H1 (cell line): ENCODE results near the gene NEK2. TPM values are rescaled to one million over a fixed set of nuclear protein-coding genes. Genes with fewer than 3 reads are reported as not detected.

Source experiments
- CTBP2 ChIP-seq: IDR thresholded peaks from 2 replicates; pipeline ENCODE4 v1.7.0; 2011; ENCODE audit warnings: borderline replicate concordance, mild to moderate bottlenecking, moderate library complexity, mixed read lengths, low read length; ENCODE audit not compliant: insufficient read depth, insufficient read length
- CTCF ChIP-seq, 3 experiments: IDR thresholded peaks; 1 replicate in 2 of 3; 2 replicates in 1 of 3; pipeline versions ENCODE4 v1.5.1 to v1.6.1; 2011; ENCODE audit warnings: low read length in 3 of 3, mild to moderate bottlenecking in 3 of 3, inconsistent platforms in 2 of 3, low read depth in 1 of 3, moderate library complexity in 1 of 3; ENCODE audit not compliant: insufficient read depth in 1 of 3; ENCODE audit errors: control extremely low read depth in 1 of 3
- EP300 ChIP-seq, 2 experiments: IDR thresholded peaks; 1 replicate in 1 of 2; 2 replicates in 1 of 2; pipeline ENCODE4 v1.6.1; 2011 to 2012; ENCODE audit warnings: low read depth in 2 of 2, low read length in 2 of 2, mild to moderate bottlenecking in 2 of 2, borderline replicate concordance in 1 of 2, inconsistent platforms in 1 of 2, moderate library complexity in 1 of 2
- RAD21 ChIP-seq, 2 experiments: IDR thresholded peaks in 1 of 2; conservative IDR thresholded peaks in 1 of 2; 2 replicates each; pipeline ENCODE4 v1.6.1; 2011; ENCODE audit warnings: low read depth in 2 of 2, low read length in 2 of 2, improper control_type of control experiment in 1 of 2, inconsistent platforms in 1 of 2, mild to moderate bottlenecking in 1 of 2, moderate library complexity in 1 of 2
- polyA plus RNA-seq, 7 experiments: library from polyadenylated mRNA; depleted of rRNA in 3 of 7; stranded (reverse) in 5 of 7; unstranded in 2 of 7; fragments of >200 nt in 5 of 7; fragments of 200-250 nt in 2 of 7; gene quantifications; 1 replicate in 5 of 7; 2 replicates in 1 of 7; 4 replicates in 1 of 7; pipeline versions ENCODE4 v1.2.1 to v1.2.3, GENCODE V29; 2011 to 2013; ENCODE audit warnings: missing spikeins in 2 of 7, mixed read lengths in 2 of 7
- total RNA-seq: library from RNA; stranded (reverse); fragmentation: NEBNext Ultra II Directional; extraction: Animal tissue kit (Norgen Biotek cat#: 25700); gene quantifications from 2 replicates; pipeline ENCODE4 v1.2.1, GENCODE V29; 2021
- TF ChIP-seq, protein P1 (sequence below): fragments of 300-600 bp; sonication (generic); IDR thresholded peaks from 2 replicates; pipeline ENCODE4 v1.7.1; 2012; ENCODE audit warnings: low read length, moderate library complexity, mild to moderate bottlenecking, inconsistent platforms; ENCODE audit not compliant: insufficient replicate concordance

Gene NEK2
- total and polyA plus RNA-seq, 2 of the 8 experiments (the other 6 are each of a cell fraction or from before 2014, with no cell fraction given), result 8.4 to 22.9 TPM

- TF ChIP-seq RAD21 (IDR thresholded peaks at IDR 0.05 in 1 of 2, conservative IDR thresholded peaks at IDR 0.05 in 1 of 2; ENCODE audit: low read depth in 2 of 2, low read length in 2 of 2) (peak; percentile 97 to 99), CTCF (IDR thresholded peaks at IDR 0.05; ENCODE audit: control extremely low read depth in 1 of 3, insufficient read depth in 1 of 3, low read depth in 1 of 3, low read length in 3 of 3) (peak; percentile 88 to 95 (median 90)), EP300 (IDR thresholded peaks at IDR 0.05; ENCODE audit: borderline replicate concordance in 1 of 2, low read depth in 2 of 2, low read length in 2 of 2) (no peak), CTBP2 (no peak)
- TF ChIP-seq, protein P1, sequence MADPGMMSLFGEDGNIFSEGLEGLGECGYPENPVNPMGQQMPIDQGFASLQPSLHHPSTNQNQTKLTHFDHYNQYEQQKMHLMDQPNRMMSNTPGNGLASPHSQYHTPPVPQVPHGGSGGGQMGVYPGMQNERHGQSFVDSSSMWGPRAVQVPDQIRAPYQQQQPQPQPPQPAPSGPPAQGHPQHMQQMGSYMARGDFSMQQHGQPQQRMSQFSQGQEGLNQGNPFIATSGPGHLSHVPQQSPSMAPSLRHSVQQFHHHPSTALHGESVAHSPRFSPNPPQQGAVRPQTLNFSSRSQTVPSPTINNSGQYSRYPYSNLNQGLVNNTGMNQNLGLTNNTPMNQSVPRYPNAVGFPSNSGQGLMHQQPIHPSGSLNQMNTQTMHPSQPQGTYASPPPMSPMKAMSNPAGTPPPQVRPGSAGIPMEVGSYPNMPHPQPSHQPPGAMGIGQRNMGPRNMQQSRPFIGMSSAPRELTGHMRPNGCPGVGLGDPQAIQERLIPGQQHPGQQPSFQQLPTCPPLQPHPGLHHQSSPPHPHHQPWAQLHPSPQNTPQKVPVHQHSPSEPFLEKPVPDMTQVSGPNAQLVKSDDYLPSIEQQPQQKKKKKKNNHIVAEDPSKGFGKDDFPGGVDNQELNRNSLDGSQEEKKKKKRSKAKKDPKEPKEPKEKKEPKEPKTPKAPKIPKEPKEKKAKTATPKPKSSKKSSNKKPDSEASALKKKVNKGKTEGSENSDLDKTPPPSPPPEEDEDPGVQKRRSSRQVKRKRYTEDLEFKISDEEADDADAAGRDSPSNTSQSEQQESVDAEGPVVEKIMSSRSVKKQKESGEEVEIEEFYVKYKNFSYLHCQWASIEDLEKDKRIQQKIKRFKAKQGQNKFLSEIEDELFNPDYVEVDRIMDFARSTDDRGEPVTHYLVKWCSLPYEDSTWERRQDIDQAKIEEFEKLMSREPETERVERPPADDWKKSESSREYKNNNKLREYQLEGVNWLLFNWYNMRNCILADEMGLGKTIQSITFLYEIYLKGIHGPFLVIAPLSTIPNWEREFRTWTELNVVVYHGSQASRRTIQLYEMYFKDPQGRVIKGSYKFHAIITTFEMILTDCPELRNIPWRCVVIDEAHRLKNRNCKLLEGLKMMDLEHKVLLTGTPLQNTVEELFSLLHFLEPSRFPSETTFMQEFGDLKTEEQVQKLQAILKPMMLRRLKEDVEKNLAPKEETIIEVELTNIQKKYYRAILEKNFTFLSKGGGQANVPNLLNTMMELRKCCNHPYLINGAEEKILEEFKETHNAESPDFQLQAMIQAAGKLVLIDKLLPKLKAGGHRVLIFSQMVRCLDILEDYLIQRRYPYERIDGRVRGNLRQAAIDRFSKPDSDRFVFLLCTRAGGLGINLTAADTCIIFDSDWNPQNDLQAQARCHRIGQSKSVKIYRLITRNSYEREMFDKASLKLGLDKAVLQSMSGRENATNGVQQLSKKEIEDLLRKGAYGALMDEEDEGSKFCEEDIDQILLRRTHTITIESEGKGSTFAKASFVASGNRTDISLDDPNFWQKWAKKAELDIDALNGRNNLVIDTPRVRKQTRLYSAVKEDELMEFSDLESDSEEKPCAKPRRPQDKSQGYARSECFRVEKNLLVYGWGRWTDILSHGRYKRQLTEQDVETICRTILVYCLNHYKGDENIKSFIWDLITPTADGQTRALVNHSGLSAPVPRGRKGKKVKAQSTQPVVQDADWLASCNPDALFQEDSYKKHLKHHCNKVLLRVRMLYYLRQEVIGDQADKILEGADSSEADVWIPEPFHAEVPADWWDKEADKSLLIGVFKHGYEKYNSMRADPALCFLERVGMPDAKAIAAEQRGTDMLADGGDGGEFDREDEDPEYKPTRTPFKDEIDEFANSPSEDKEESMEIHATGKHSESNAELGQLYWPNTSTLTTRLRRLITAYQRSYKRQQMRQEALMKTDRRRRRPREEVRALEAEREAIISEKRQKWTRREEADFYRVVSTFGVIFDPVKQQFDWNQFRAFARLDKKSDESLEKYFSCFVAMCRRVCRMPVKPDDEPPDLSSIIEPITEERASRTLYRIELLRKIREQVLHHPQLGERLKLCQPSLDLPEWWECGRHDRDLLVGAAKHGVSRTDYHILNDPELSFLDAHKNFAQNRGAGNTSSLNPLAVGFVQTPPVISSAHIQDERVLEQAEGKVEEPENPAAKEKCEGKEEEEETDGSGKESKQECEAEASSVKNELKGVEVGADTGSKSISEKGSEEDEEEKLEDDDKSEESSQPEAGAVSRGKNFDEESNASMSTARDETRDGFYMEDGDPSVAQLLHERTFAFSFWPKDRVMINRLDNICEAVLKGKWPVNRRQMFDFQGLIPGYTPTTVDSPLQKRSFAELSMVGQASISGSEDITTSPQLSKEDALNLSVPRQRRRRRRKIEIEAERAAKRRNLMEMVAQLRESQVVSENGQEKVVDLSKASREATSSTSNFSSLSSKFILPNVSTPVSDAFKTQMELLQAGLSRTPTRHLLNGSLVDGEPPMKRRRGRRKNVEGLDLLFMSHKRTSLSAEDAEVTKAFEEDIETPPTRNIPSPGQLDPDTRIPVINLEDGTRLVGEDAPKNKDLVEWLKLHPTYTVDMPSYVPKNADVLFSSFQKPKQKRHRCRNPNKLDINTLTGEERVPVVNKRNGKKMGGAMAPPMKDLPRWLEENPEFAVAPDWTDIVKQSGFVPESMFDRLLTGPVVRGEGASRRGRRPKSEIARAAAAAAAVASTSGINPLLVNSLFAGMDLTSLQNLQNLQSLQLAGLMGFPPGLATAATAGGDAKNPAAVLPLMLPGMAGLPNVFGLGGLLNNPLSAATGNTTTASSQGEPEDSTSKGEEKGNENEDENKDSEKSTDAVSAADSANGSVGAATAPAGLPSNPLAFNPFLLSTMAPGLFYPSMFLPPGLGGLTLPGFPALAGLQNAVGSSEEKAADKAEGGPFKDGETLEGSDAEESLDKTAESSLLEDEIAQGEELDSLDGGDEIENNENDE, result no peak
Observed at GRCh38 chr1:211654838-211655787, 20.3 kb downstream of the NEK2 start (continued).
